NCI-H345 treated with DMSO at 0.1 percent for 48 hours (cell line): ENCODE measurements around the gene PGBD5.

ENCODE experiments used
- DNase-seq: peaks from one replicate; lab custom pipeline; 2025; ENCODE audit not compliant: unreplicated experiment; lab: John Stamatoyannopoulos, UW

PGBD5 gene

DNA sequence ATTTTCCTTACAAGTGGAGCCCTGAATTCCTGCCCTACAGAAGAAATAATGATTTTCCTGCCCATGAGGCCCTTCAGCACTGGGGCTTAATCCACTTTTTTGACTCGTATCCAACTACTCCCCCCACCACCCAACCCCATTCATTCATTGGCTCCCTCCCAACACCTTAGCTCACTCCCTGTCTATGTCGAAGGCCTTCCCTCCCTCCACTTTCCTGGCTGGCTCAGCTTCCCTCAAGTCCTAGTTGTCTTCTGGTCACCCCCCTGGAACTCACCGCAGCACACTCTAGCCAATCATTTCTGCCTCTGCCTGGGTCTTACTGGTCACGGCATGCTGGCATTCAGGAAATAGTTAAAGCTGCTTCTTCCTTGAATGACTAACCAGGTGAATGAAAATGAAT is 118.9 kb downstream of the PGBD5 start:
- no peak for DNase-seq

DNA sequence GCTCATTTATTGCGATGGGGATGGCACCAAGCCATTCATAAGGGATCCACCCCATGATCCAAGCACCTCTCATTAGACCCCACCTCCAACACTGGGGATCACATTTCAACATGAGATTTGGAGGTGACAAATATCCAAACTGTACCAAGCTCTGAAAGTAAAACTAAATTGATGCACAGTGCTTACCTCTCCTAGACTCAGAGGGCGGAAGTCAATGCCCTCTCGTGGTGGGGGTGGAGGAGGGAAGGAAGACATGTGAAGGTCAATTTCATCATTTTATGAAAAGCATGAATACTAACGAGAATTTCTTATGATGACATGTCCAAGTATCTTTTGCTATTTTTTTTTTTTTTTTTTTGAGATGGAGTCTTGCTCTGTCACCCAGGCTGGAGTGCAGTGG is 120.0 kb downstream of the PGBD5 start:
- DNase-seq = no peak

DNA sequence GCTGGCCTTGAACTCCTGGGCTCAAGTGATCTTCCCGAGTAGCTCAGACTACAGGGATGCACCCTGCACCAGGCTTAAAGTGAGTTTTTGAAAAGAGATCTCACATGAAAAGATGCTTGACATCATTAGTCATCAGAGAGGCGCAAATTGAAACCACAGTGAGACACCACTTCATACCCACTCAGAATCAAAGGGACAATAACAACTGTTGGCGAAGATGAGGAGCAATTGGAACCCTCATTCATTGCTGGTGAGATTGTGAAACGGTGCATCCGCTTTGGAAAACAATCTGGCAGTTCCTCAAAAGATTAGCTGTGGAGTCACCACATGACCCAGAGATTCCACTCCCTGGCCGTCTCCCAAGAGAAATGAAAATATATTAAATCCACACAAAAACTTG is 122.3 kb downstream of the PGBD5 start:
- DNase-seq = peak; percentile 75

GRCh38 chr1:230303069-230303468 is 123.1 kb downstream of the PGBD5 start:
- no peak for DNase-seq

DNA sequence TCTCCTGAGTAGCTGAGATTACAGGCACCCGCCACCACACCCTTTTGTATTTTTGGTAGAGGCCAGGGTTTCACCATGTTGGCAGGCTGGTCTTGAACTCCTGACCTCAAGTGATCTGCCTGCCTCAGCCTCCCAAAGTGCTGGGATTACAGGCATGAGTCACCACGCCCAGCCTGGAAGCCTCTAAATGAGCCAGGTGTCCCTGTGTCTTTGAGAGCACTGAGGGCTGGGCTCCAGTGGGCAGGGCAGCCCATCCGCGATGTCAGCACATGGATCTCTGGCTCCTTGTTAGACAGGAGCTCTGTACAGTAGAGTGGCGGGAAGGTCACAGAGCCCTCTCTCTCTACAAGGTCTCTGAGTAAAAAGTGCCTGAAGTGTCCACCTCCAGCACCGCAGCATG is 124.3 kb downstream of the PGBD5 start:
- DNase-seq = no peak

DNA sequence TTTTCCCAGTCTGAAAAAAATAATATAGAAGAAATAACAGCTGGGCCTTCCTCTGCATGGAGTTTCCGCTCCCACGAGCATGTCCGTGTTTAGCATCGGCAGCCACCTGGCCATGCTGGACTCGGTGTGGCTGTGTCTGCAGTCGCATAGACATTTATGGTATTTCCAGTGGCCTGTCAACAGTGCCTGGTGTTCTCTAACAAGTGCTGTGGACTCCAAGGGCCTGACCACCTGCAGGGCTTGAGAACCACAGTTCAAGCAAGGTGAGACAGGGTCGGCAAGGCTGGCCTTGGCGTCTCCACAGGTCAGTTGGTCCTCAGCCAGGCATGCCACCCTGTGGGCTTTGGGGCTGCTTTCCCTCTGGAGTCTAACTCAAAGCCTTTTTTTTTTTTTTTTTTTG is 124.8 kb downstream of the PGBD5 start:
- DNase-seq = no peak

DNA sequence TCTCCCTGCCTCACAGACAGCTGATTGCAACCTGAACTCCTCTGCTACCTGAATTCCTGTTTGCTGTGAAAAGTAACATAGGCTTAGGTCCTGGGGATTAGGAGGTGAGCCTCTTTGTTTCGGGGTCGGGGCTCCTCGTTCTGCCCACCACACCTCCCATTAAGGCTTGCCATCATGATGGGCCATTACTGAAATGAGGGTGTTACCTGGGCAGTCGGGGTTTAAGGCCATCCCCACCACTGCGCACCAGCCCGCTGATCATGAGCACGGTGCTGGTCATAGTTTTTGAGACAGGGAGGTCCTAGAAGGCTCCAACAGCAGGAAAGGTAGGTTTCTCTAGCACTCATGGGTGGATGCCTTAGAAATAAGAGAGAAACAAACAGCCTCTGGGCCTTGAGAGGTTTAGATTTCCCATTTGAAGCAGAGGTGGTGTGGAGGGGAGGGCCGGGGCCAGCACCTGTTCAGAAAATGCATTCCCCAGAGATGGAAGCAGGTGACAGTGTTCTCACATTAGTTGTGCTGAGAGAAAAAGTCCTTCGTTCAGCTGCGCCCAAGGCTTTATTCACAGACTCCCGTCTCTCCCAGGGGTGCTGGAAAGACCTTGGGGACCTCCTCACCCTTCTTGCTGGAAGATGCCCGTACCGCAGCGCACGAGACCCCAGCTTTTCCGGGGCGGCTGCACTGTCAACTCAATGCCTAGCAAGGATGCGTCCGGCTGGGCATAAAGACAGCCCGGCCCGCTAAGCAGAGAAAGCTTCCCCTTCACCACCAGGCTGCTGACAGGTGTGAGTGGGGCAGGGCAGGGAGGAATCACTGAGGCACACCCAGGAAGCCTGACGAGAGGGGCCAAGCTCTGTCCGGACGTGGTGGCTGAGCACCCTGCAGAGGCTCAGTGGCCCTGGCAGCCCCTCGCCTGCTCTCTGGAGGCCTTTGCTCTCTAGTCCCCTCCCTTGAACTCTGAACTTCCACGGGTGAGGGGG is 125.5 kb downstream of the PGBD5 start:
- peak; percentile 53 for DNase-seq

DNA sequence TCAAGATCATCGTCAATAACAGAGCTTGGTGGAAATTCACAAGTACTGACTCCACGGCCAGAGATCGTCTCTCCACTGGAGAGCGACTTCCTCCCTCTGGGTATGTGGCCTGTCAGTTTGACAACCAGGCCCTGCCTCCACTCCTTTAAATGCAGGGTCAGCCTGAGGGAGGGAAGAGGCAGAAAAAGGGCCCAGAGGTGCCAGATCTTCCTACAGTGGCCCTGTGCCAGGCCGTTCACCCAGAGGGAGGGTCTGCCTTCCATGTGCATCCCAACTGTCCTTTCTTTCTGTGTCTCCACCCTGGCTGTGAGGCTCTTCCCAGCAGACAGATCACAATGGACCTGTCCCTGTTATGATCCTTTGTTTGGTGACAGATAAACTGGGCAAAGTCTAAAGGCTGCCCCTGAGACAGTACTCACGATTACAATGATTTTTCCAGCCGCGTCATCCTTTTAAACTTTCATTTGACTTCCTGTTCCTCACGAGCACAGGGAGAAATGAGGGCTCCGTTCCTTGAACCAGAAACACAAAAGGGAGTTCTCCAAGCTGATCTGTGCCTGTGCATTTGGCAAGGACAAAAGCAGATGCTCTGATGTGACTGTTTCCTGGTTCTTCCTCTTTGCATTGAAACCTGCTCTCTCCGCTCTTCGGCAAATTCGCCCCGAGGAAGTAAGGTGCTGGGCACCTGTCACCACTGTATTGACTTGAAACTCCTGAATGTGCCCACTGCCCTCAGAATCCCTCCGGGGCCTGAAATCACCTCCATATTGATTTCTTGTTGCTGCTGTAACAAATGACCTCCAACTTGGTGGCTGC is 126.7 kb downstream of the PGBD5 start:
- DNase-seq = peak; percentile 70

DNA sequence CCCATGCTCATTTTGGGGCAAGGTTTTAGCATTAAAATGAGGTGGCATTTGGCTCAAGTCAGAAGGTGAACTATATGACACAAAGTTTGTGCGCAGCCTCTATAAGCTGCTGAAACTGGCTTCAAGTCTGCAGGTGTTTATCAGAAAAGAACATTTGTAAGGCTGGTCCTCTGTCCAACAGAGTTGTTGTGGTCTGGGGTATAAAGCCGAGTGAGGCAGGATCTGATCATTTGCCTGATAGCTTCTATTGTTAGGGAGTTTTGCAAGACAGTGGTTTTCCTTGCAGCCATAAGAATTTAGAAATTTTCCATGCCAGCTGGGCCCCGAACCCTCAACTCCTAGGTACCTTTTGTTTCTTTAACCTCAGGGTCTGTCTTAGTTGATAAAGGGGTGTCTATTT is 130.8 kb downstream of the PGBD5 start:
- DNase-seq = no peak

GRCh38 chr1:230293390-230293700 is 132.8 kb downstream of the PGBD5 start:
- DNase-seq = no peak

DNA sequence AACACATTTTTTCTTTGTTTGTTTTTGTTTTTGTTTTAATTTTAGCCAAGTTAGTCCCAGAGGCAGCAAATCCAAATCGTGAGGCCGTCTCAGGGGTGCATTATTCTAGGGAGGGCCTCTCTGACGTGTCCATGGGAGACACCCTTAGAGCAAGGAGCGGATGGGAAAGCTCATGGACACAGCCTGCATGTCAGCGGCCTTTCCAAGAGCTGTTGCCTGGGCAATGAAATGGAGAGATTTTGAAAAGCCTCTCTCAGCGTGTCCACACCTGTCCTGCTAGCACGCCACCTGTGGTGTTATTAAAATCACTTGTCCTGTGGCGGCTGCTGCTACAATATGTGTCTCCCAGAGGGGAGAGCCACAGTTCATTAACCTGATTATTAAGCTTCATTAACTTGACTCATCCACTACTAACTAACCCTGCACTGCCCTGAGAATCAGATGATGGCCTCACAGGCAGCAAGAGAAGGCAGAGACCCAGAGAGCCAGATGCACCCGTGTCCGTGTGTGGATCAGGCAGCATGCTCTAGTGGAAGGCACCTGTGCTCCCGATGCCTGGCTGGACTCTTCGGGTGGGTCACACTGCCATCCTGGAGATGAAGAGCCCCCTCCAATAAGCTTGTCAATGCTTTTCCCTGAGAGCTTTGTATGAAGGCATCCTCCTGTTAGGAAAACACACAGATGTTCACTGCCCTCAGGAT is 133.3 kb downstream of the PGBD5 start:
- DNase-seq = peak; percentile 79

- DNase-seq = no peak
These were observed 134.2 kb downstream of the PGBD5 start for GRCh38 chr1:230291731-230292620.

DNA sequence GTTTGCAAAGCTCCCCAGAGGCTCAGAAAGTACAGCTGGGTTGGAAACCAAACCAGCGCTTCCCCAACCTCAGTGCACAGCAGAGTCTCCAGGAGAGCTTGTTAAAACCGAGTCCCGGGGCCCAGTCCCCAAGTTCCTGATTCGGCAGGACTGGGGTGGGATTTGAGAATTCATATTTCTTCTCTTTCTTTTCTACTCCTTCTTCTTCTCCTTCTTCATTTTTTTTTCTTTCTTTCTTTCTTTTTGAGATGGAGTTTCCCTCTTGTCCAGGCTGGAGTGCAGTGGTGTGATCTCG is 136.8 kb downstream of the PGBD5 start:
- DNase-seq = no peak

DNA sequence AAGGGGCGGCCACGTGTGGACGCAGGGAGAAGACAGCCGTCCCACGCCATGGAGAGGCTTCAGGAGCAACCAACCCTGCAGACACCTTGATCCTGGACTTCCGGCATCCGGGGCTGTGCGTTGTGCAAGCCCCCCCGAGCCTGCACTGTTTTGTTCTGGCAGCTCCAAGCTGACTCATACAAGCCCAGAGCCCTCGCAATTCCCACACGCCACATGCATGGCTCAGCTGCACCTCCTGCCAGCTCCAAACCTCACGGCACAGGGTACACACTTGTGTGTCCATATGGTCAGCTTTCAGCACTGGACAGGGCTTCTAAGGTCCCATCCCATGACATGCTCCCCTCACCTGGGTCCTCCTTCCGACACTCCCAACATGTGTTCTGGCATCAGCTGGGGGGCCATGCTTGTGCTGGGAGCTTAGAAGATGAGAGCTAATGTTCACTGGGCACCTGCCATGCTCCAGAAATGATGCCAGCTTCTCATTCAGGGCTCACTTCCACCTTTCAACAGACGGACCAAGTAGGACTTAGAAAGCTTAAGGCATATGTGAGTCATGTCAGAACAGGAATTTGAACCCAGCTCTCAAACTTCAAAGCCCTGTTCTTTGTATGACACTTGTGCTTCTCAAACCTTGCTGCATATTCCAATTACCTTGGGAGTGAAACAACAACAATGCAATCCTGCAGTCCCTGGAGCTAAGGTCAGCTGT is 137.3 kb downstream of the PGBD5 start:
- DNase-seq = no peak

DNA sequence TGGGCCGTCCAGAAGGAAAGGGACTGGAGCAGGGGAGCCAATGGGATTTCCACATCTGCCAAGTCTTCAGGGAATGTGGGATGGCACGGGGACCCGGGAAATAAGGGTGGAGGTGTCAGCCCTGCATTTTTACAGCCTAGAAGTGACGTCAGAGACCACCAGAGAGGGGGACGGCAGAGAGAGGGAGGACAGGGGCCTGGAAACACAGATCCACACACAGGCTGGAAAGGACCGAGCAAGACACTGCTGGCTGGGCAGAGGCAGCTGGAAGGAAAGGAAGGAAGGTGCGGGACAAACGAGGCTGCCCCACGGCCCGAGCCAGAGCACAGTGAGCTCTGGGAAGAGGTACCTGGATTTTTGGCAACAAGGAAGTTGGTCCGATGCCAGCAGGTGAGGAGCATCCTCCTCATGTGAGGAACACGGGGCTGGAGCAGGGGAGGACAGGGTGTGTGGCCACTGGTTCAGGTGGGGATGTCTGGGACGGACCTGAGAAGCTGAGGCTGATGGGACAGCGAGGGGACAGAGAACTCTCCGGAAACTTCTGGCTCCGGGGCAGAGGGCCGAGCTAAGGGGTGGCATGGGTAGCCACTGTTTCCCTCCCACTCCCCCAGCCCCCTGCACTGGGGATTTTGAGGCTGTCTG is 138.3 kb downstream of the PGBD5 start:
- DNase-seq = no peak

GRCh38 chr1:230286890-230287269 is 139.3 kb downstream of the PGBD5 start:
- DNase-seq = no peak

DNA sequence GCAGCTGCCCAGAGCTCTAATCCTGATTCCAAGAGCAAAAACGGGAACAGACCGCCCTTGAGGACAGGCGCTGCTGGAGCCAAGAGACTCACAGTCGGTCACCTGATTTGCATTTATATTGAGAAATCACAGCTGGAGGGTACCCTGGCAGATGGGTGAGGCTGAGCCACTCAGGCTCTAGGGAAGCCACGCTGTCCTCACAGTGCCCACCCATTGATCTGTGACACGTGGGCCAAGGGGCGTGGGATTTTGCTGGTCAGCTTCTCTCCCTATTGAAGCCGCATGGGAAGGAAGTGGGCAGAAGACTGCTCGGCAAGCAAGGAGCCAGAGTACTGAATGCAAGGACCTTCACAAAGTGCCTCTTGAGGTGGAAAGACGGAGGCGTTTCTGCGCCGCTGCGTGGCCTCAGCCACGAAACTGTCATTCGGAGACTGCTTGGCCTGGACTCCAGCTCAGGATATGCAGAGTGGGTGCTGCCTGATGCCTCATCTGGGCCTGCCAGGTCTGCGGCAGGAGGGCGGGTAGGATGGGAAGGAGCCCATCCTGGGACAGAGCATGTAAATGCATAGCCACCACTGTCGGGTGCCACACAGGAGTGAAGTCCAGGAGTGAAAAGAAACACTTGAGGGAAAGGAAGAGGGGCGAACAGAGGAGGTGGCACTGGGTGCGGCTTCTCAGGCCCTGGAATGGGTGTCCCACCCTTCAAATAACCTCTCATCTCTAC is 139.8 kb downstream of the PGBD5 start:
- no peak for DNase-seq

- DNase-seq = no peak
These were observed 140.8 kb downstream of the PGBD5 start for GRCh38 chr1:230285351-230285750.

- no peak for DNase-seq
These were observed 141.2 kb downstream of the PGBD5 start for GRCh38 chr1:230284891-230285290.
